ENCODE data around the gene LTBP1. TPM values are rescaled to one million over a fixed set of nuclear protein-coding genes. Genes with fewer than 3 reads are reported as not detected.
"Not testable (repeated sequence)": the region's sequence is repeated elsewhere in the genome, so short reads cannot be mapped to it uniquely, and the experiment has no call there.

Gene LTBP1
- total RNA-seq, 1 donor from 2014 or later: 246 TPM

GRCh38 chr2:33144243-33144642, 197.5 kb downstream of the LTBP1 start:
- DNase-seq (ENCODE audit: low spot score): no peak

GRCh38 chr2:33145459-33145858, 198.7 kb downstream of the LTBP1 start:
- peak; percentile 13 for DNase-seq (ENCODE audit: low spot score)

- peak; percentile 44 for DNase-seq (ENCODE audit: low spot score)
Measured at GRCh38 chr2:33146102-33146501, 199.3 kb downstream of the LTBP1 start.

- no peak for DNase-seq (ENCODE audit: low spot score)
Measured at GRCh38 chr2:33153008-33153407, 206.3 kb downstream of the LTBP1 start.

GRCh38 chr2:33158482-33159003, 211.8 kb downstream of the LTBP1 start:
- DNase-seq (ENCODE audit: low spot score): peak; percentile 32

- no peak for DNase-seq (ENCODE audit: low spot score)
Measured at GRCh38 chr2:33160191-33160590, 213.4 kb downstream of the LTBP1 start.

- peak; percentile 19 for DNase-seq (ENCODE audit: low spot score)
Measured at GRCh38 chr2:33166287-33166881, 219.6 kb downstream of the LTBP1 start.

- DNase-seq (ENCODE audit: low spot score): no peak
Measured at GRCh38 chr2:33167622-33168245, 221.0 kb downstream of the LTBP1 start.

- DNase-seq (ENCODE audit: low spot score): no peak
Measured at GRCh38 chr2:33168425-33168824, 221.7 kb downstream of the LTBP1 start.

GRCh38 chr2:33168922-33169321, 222.2 kb downstream of the LTBP1 start:
- DNase-seq (ENCODE audit: low spot score): peak; percentile 33

- not testable (repeated sequence) for DNase-seq (ENCODE audit: low spot score)
Measured at GRCh38 chr2:33170251-33170650, 223.5 kb downstream of the LTBP1 start.

GRCh38 chr2:33177627-33178026, 230.9 kb downstream of the LTBP1 start:
- no peak for DNase-seq (ENCODE audit: low spot score)

GRCh38 chr2:33178209-33178608, 231.5 kb downstream of the LTBP1 start:
- no peak for DNase-seq (ENCODE audit: low spot score)

GRCh38 chr2:33180915-33181314, 234.2 kb downstream of the LTBP1 start:
- no peak for DNase-seq (ENCODE audit: low spot score)

GRCh38 chr2:33181466-33181865, 234.7 kb downstream of the LTBP1 start:
- no peak for DNase-seq (ENCODE audit: low spot score)

- DNase-seq (ENCODE audit: low spot score): peak; percentile 56
Measured at GRCh38 chr2:33184041-33184440, 237.3 kb downstream of the LTBP1 start.

- no peak for DNase-seq (ENCODE audit: low spot score)
Measured at GRCh38 chr2:33186937-33187336, 240.2 kb downstream of the LTBP1 start.

GRCh38 chr2:33188799-33189198, 242.0 kb downstream of the LTBP1 start:
- DNase-seq (ENCODE audit: low spot score): no peak

GRCh38 chr2:33190393-33190937, 243.7 kb downstream of the LTBP1 start:
- no peak for DNase-seq (ENCODE audit: low spot score)

- no peak for DNase-seq (ENCODE audit: low spot score)
Measured at GRCh38 chr2:33195891-33196290, 249.1 kb downstream of the LTBP1 start.

GRCh38 chr2:33196700-33197099, 249.9 kb downstream of the LTBP1 start:
- DNase-seq (ENCODE audit: low spot score): no peak

GRCh38 chr2:33197198-33197938, 250.6 kb downstream of the LTBP1 start:
- no peak for DNase-seq (ENCODE audit: low spot score)

All from umbilical cord (tissue), 2 donors.